HepG2 (cell line): ENCODE data around the gene RPS27L. TPM values are rescaled to one million over a fixed set of nuclear protein-coding genes. Genes with fewer than 3 reads are reported as not detected.
A peak's percentile ranks its signal among the peaks of the same experiment; 100 is the strongest.

Experiments
- AGO2 ChIP-seq: fragments of 200-400 bp; formaldehyde crosslinking; optimal IDR thresholded peaks from 2 replicates; pipeline ENCODE3; 2017; ENCODE audit warnings: mild to moderate bottlenecking, low read depth, low read length, moderate library complexity
- ERF ChIP-seq: IDR thresholded peaks from 2 replicates; pipeline ENCODE4 v1.6.1; 2018; ENCODE audit warnings: missing biosample characterization, missing genetic modification reagents
- GFI1 ChIP-seq: sonication (generic); formaldehyde crosslinking; IDR thresholded peaks from 2 replicates; pipeline ENCODE4 v1.5.0; 2020; ENCODE audit warnings: missing genetic modification reagents, mild to moderate bottlenecking, borderline replicate concordance
- HES4 ChIP-seq: sonication (generic); formaldehyde crosslinking; IDR thresholded peaks from 2 replicates; pipeline ENCODE4 v1.9.0; 2021; ENCODE audit warnings: mild to moderate bottlenecking, missing genetic modification reagents, borderline replicate concordance
- HOXA7 ChIP-seq: sonication (generic); formaldehyde crosslinking; IDR thresholded peaks from 2 replicates; pipeline ENCODE4 v1.8.1; 2022; ENCODE audit warnings: mild to moderate bottlenecking, missing genetic modification reagents, moderate library complexity
- JUNB ChIP-seq: sonication (generic); formaldehyde crosslinking; IDR thresholded peaks from 2 replicates; pipeline ENCODE4 v1.8.0; 2022; ENCODE audit warnings: missing genetic modification reagents, mild to moderate bottlenecking, borderline replicate concordance
- KDM3A ChIP-seq: IDR thresholded peaks from 2 replicates; pipeline ENCODE4 v1.6.1; 2018; ENCODE audit warnings: low read depth, missing compliant biosample characterization
- KLF15 ChIP-seq: sonication (generic); formaldehyde crosslinking; IDR thresholded peaks from 2 replicates; pipeline ENCODE4 v1.8.1; 2023; ENCODE audit warnings: borderline replicate concordance, mild to moderate bottlenecking, inconsistent platforms, missing genetic modification reagents, mixed read lengths
- MED8 ChIP-seq: sonication (generic); formaldehyde crosslinking; IDR thresholded peaks from 2 replicates; pipeline ENCODE4 v1.8.1; 2023; ENCODE audit warnings: mild to moderate bottlenecking, missing genetic modification reagents; ENCODE audit not compliant: insufficient replicate concordance
- MZF1 ChIP-seq: sonication (generic); formaldehyde crosslinking; IDR thresholded peaks from 2 replicates; pipeline ENCODE4 v1.8.1; 2023; ENCODE audit warnings: mild to moderate bottlenecking, missing genetic modification reagents, borderline replicate concordance
- POGK ChIP-seq: sonication (generic); formaldehyde crosslinking; conservative IDR thresholded peaks from 2 replicates; pipeline ENCODE4 v1.8.0; 2022; ENCODE audit warnings: mild to moderate bottlenecking, moderate library complexity, missing genetic modification reagents
- RARG ChIP-seq: sonication (generic); formaldehyde crosslinking; IDR thresholded peaks from 2 replicates; pipeline ENCODE4 v1.4.0; 2020; ENCODE audit warnings: low read depth, mild to moderate bottlenecking, missing genetic modification reagents
- SUZ12 ChIP-seq: fragments of 150-350 bp; IDR thresholded peaks from 2 replicates; pipeline ENCODE4 v1.6.1; 2014; ENCODE audit warnings: low read depth, low read length
- YY1 ChIP-seq: IDR thresholded peaks from 2 replicates; pipeline ENCODE4 v1.6.1; 2011; ENCODE audit warnings: low read length, low read depth, moderate library complexity, mild to moderate bottlenecking; ENCODE audit not compliant: insufficient read depth, insufficient replicate concordance
- ZBTB7A ChIP-seq: sonication (generic); formaldehyde crosslinking; IDR thresholded peaks from 2 replicates; pipeline ENCODE4 v1.8.0; 2022; ENCODE audit warnings: mild to moderate bottlenecking, missing genetic modification reagents
- ZBTB7B ChIP-seq: sonication (generic); formaldehyde crosslinking; IDR thresholded peaks from 2 replicates; pipeline ENCODE4 v1.4.0; 2020; ENCODE audit warnings: missing genetic modification reagents
- ZNF292 ChIP-seq: sonication (generic); formaldehyde crosslinking; IDR thresholded peaks from 2 replicates; pipeline ENCODE4 v1.8.1; 2022; ENCODE audit warnings: mild to moderate bottlenecking, low read depth, missing genetic modification reagents, borderline replicate concordance
- ZNF430 ChIP-seq: sonication (generic); formaldehyde crosslinking; IDR thresholded peaks from 2 replicates; pipeline ENCODE4 v1.9.0; 2021; ENCODE audit warnings: mild to moderate bottlenecking, missing genetic modification reagents
- ZNF503 ChIP-seq: sonication (generic); formaldehyde crosslinking; IDR thresholded peaks from 2 replicates; pipeline ENCODE4 v1.4.0; 2020; ENCODE audit warnings: missing genetic modification reagents
- ZNF552 ChIP-seq: sonication (generic); formaldehyde crosslinking; IDR thresholded peaks from 2 replicates; pipeline ENCODE4 v1.9.0; 2022; ENCODE audit warnings: missing genetic modification reagents, mild to moderate bottlenecking, borderline replicate concordance
- ZNF644 ChIP-seq: IDR thresholded peaks from 2 replicates; pipeline ENCODE4 v1.6.1; 2016; ENCODE audit warnings: low read depth
- ZNF883 ChIP-seq: sonication (generic); formaldehyde crosslinking; IDR thresholded peaks from 2 replicates; pipeline ENCODE4 v1.5.1; 2020; ENCODE audit warnings: mild to moderate bottlenecking, missing genetic modification reagents; ENCODE audit errors: not compliant biosample characterization
- polyA plus RNA-seq, 8 experiments: library from polyadenylated mRNA; depleted of rRNA in 3 of 8; stranded (reverse) in 7 of 8; unstranded in 1 of 8; fragments of >200 nt; fragmentation: Illumina TruSeq in 4 of 8; extraction: Trizol in 4 of 8; gene quantifications; 2 replicates each; pipeline versions ENCODE4 v1.2.1 to v1.2.3, GENCODE V29; 2011 to 2016; ENCODE audit warnings: low read depth in 4 of 8, missing spikeins in 1 of 8, mixed read lengths in 1 of 8; ENCODE audit not compliant: insufficient read depth in 1 of 8
- total RNA-seq, 5 experiments: library from RNA; depleted of rRNA; stranded (reverse); fragments of >200 nt; fragmentation: Illumina TruSeq; extraction: Trizol; gene quantifications; 2 replicates each; pipeline ENCODE4 v1.2.3, GENCODE V29; 2016; ENCODE audit warnings: low read depth in 1 of 5
- TF ChIP-seq, protein P1 (sequence below): sonication (generic); formaldehyde crosslinking; IDR thresholded peaks from 2 replicates; pipeline ENCODE4 v1.4.0; 2020; ENCODE audit warnings: missing genetic modification reagents
- TF ChIP-seq, protein P2 (sequence below): sonication (generic); formaldehyde crosslinking; conservative IDR thresholded peaks from 2 replicates; pipeline ENCODE4 v1.8.0; 2022; ENCODE audit warnings: missing genetic modification reagents

RPS27L gene
- total and polyA plus RNA-seq, 2 of the 13 experiments (the other 11 are each of a cell fraction or from before 2014, with no cell fraction given), result 231 to 433 TPM

DNA sequence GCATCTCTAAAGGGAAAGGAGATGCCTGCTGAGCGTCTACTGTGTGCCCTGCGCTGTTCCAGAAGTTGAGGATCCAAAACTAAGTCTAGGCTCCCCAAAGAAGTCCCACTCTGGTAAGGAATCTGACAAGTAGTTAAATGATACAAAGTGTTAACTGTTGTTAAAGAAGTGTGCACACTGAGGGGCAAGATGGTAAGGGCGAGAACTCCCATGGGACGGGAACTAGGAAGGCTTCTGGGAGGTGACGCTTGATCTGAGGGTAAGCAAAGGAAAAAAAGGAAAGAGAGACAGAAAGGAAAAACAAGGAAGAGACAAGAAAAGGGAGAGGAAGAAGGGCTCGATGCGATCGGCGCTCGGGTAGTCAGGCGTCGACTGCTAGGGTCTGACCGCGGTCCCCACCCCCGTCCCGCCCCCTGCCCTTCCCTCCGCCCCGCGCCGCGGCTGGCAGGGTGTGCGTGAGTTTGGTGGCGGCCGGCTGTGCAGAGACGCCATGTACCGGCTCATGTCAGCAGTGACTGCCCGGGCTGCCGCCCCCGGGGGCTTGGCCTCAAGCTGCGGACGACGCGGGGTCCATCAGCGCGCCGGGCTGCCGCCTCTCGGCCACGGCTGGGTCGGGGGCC, 35.8 kb downstream of the RPS27L start, which contains the start of gene LACTB (continued):
- TF ChIP-seq ZNF503 (CRISPR knock-in tag) (no peak), ZNF644 (CRISPR knock-in tag) (no peak), ZBTB7A (CRISPR knock-in tag) (no peak), JUNB (CRISPR knock-in tag) (no peak), ZNF292 (no peak), KDM3A (peak; percentile 7; the same call in 1 of the 2 replicates), ZNF883 (CRISPR knock-in tag) (no peak), MED8 (CRISPR knock-in tag) (no peak), HES4 (CRISPR knock-in tag) (peak; percentile 71; the same call in 1 of the 2 replicates), KLF15 (CRISPR knock-in tag) (no peak), AGO2 (no peak), ZNF552 (no peak), YY1 (peak; percentile 71), MZF1 (no peak), GFI1 (no peak; the same call in 1 of the 2 replicates), SUZ12 (no peak), ZBTB7B (CRISPR knock-in tag) (no peak; the same call in 1 of the 2 replicates), HOXA7 (CRISPR knock-in tag) (no peak), POGK (CRISPR knock-in tag) (peak; percentile 54; the same call in 1 of the 2 replicates), ERF (CRISPR knock-in tag) (0 out of 2 replicates have a peak, but pooled peaks have one; percentile 30), ZNF430 (no peak), RARG (CRISPR knock-in tag) (no peak)
- TF ChIP-seq, protein P1, sequence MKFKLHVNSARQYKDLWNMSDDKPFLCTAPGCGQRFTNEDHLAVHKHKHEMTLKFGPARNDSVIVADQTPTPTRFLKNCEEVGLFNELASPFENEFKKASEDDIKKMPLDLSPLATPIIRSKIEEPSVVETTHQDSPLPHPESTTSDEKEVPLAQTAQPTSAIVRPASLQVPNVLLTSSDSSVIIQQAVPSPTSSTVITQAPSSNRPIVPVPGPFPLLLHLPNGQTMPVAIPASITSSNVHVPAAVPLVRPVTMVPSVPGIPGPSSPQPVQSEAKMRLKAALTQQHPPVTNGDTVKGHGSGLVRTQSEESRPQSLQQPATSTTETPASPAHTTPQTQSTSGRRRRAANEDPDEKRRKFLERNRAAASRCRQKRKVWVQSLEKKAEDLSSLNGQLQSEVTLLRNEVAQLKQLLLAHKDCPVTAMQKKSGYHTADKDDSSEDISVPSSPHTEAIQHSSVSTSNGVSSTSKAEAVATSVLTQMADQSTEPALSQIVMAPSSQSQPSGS (CRISPR knock-in tag), result no peak
- TF ChIP-seq, protein P2, sequence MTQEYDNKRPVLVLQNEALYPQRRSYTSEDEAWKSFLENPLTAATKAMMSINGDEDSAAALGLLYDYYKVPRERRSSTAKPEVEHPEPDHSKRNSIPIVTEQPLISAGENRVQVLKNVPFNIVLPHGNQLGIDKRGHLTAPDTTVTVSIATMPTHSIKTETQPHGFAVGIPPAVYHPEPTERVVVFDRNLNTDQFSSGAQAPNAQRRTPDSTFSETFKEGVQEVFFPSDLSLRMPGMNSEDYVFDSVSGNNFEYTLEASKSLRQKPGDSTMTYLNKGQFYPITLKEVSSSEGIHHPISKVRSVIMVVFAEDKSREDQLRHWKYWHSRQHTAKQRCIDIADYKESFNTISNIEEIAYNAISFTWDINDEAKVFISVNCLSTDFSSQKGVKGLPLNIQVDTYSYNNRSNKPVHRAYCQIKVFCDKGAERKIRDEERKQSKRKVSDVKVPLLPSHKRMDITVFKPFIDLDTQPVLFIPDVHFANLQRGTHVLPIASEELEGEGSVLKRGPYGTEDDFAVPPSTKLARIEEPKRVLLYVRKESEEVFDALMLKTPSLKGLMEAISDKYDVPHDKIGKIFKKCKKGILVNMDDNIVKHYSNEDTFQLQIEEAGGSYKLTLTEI, result no peak
